H1 (cell line): ENCODE data around the gene DLG1. TPM values are rescaled to one million over a fixed set of nuclear protein-coding genes. Genes with fewer than 3 reads are reported as not detected.

Experiments used
- CTCF ChIA-PET: fragments of 300-600 bp; sonication (Branson Sonifier 250); formaldehyde crosslinking; loops from one replicate; lab custom pipeline; 2021; ENCODE audit not compliant: partially characterized antibody; lab: Charles Lee
- POLR2A ChIA-PET: fragments of 300-600 bp; sonication (Branson Sonifier 250); formaldehyde crosslinking; loops from one replicate; lab custom pipeline; 2021; ENCODE audit warnings: inconsistent platforms; ENCODE audit not compliant: partially characterized antibody; lab: Charles Lee
- DNase-seq, 2 experiments: peaks; one replicate each; pipeline versions ENCODE4 v3.0.0 to v3.0.0-alpha.2; 2010 to 2022; ENCODE audit warnings: low spot score in 2 of 2, low read depth in 1 of 2, mixed read lengths in 1 of 2
- FAIRE-seq: peaks from 2 replicates; lab custom pipeline; 2011; peaks lifted over from hg19 to GRCh38; lab: Jason Lieb, UNC
- H2AFZ ChIP-seq: 2 replicates; pipeline ENCODE4 v1.8.1; 2012; ENCODE audit warnings: low read length, inconsistent platforms
- H2AK5ac ChIP-seq: 2 replicates; pipeline ENCODE4 v1.6.1; 2013; ENCODE audit warnings: low read depth, low read length
- H2BK120ac ChIP-seq: replicated peaks from 2 replicates; pipeline ENCODE3; 2013; ENCODE audit warnings: low read depth, low read length, inconsistent platforms
- H2BK12ac ChIP-seq: 2 replicates; pipeline ENCODE4 v1.6.1; 2013; ENCODE audit warnings: low read depth, low read length
- H2BK15ac ChIP-seq: 2 replicates; pipeline ENCODE4 v1.6.1; 2013; ENCODE audit warnings: low read length
- H2BK20ac ChIP-seq: 2 replicates; pipeline ENCODE4 v1.6.1; 2013; ENCODE audit warnings: low read length
- H2BK5ac ChIP-seq: 2 replicates; pipeline ENCODE4 v1.6.1; 2013; ENCODE audit warnings: low read depth, low read length
- H3K14ac ChIP-seq: 2 replicates; pipeline ENCODE4 v1.6.1; 2013; ENCODE audit warnings: inconsistent platforms; ENCODE audit not compliant: insufficient read length
- H3K18ac ChIP-seq: 2 replicates; pipeline ENCODE4 v1.6.1; 2013; ENCODE audit warnings: low read length; ENCODE audit errors: extremely low read depth
- H3K23ac ChIP-seq: 2 replicates; pipeline ENCODE4 v1.6.1; 2013; ENCODE audit warnings: inconsistent platforms; ENCODE audit not compliant: insufficient read length
- H3K23me2 ChIP-seq: 2 replicates; pipeline ENCODE4 v1.6.1; 2013; ENCODE audit warnings: low read depth, low read length
- H3K27ac ChIP-seq: 2 replicates; pipeline ENCODE4 v1.6.1; 2011; ENCODE audit warnings: low read depth, low read length, inconsistent platforms
- H3K27me3 ChIP-seq, 4 experiments: replicated peaks in 1 of 4; 1 replicate in 1 of 4; 2 replicates in 3 of 4; pipeline versions ENCODE4 v1.6.1 to v1.8.1; 2011 to 2013; ENCODE audit warnings: low read length in 3 of 4, mild to moderate bottlenecking in 3 of 4, inconsistent platforms in 2 of 4, mixed read lengths in 2 of 4, moderate library complexity in 1 of 4; ENCODE audit not compliant: control insufficient read depth in 3 of 4, insufficient read depth in 3 of 4; ENCODE audit errors: extremely low read depth in 1 of 4
- H3K36me3 ChIP-seq, 4 experiments: 2 replicates each; pipeline versions ENCODE4 v1.6.1 to v1.8.1; 2011 to 2013; ENCODE audit warnings: mild to moderate bottlenecking in 4 of 4, low read length in 3 of 4, moderate library complexity in 2 of 4, control low read depth in 1 of 4, inconsistent platforms in 1 of 4; ENCODE audit not compliant: insufficient read depth in 4 of 4, control insufficient read depth in 2 of 4
- H3K4ac ChIP-seq: replicated peaks from 2 replicates; pipeline ENCODE3; 2013; ENCODE audit warnings: low read length, low read depth, mixed read lengths, inconsistent platforms; ENCODE audit not compliant: insufficient read length
- H3K4me1 ChIP-seq, 4 experiments: replicated peaks in 1 of 4; 1 replicate in 1 of 4; 2 replicates in 3 of 4; pipeline versions ENCODE4 v1.6.1 to v1.8.1; 2011 to 2013; ENCODE audit warnings: low read length in 3 of 4, inconsistent platforms in 2 of 4, mixed read lengths in 1 of 4; ENCODE audit not compliant: insufficient read depth in 4 of 4, control insufficient read depth in 3 of 4
- H3K4me2 ChIP-seq, 2 experiments: 2 replicates each; pipeline versions ENCODE4 v1.6.1 to v1.8.1; 2011 to 2013; ENCODE audit warnings: low read depth in 2 of 2, low read length in 2 of 2, control low read depth in 1 of 2, inconsistent platforms in 1 of 2, mild to moderate bottlenecking in 1 of 2; ENCODE audit not compliant: insufficient read depth in 1 of 2
- H3K4me3 ChIP-seq, 4 experiments: fragments of 200-600, 300-600 bp in 1 of 4; sonication (generic), shearing (Covaris generic), sonication (Bioruptor Twin) in 1 of 4; 2 replicates each; pipeline versions ENCODE4 v1.5.1 to v1.8.1; 2011 to 2016; ENCODE audit warnings: low read length in 4 of 4, low read depth in 3 of 4, control low read depth in 2 of 4, inconsistent platforms in 2 of 4, mild to moderate bottlenecking in 2 of 4, mixed read lengths in 1 of 4, moderate library complexity in 1 of 4; ENCODE audit not compliant: insufficient read depth in 2 of 4; ENCODE audit errors: extremely low read depth in 1 of 4
- H3K56ac ChIP-seq: replicated peaks from 2 replicates; pipeline ENCODE3; 2013; ENCODE audit warnings: low read depth, mild to moderate bottlenecking, mixed read lengths, low read length, inconsistent platforms; ENCODE audit not compliant: insufficient read length
- H3K79me1 ChIP-seq: 2 replicates; pipeline ENCODE4 v1.6.1; 2013; ENCODE audit warnings: low read depth, low read length, control low read depth
- H3K79me2 ChIP-seq, 2 experiments: 2 replicates each; pipeline versions ENCODE4 v1.6.1 to v1.8.1; 2012 to 2013; ENCODE audit warnings: low read length in 2 of 2, mild to moderate bottlenecking in 2 of 2, inconsistent platforms in 1 of 2; ENCODE audit not compliant: insufficient read depth in 2 of 2, control insufficient read depth in 1 of 2
- H3K9ac ChIP-seq, 4 experiments: replicated peaks in 1 of 4; 1 replicate in 1 of 4; 2 replicates in 3 of 4; pipeline versions ENCODE4 v1.6.1 to v1.8.1; 2011 to 2013; ENCODE audit warnings: low read depth in 3 of 4, low read length in 3 of 4, control low read depth in 2 of 4, mild to moderate bottlenecking in 2 of 4, moderate library complexity in 2 of 4, inconsistent platforms in 1 of 4; ENCODE audit errors: extremely low read depth in 1 of 4
- H3K9me3 ChIP-seq, 2 experiments: 2 replicates each; pipeline versions ENCODE4 v1.6.1 to v1.8.1; 2012 to 2013; ENCODE audit warnings: mild to moderate bottlenecking in 2 of 2, moderate library complexity in 2 of 2, control low read depth in 1 of 2, inconsistent platforms in 1 of 2, low read depth in 1 of 2, low read length in 1 of 2, mixed read lengths in 1 of 2; ENCODE audit not compliant: insufficient read depth in 2 of 2
- H4K20me1 ChIP-seq, 2 experiments: replicated peaks in 1 of 2; 2 replicates each; pipeline versions ENCODE3 to v1.8.1; 2011 to 2013; ENCODE audit warnings: inconsistent platforms in 2 of 2, low read length in 2 of 2, mild to moderate bottlenecking in 1 of 2; ENCODE audit not compliant: insufficient read depth in 2 of 2, control insufficient read depth in 1 of 2
- H4K5ac ChIP-seq: 2 replicates; pipeline ENCODE4 v1.6.1; 2013; ENCODE audit warnings: low read length, low read depth, mixed read lengths, inconsistent platforms; ENCODE audit not compliant: insufficient read length
- H4K8ac ChIP-seq: 2 replicates; pipeline ENCODE4 v1.8.0; 2013; ENCODE audit warnings: mild to moderate bottlenecking, moderate library complexity, low read length, inconsistent platforms; ENCODE audit not compliant: insufficient read depth; ENCODE audit errors: extremely low read depth
- H4K91ac ChIP-seq: replicated peaks from 2 replicates; pipeline ENCODE3; 2013; ENCODE audit warnings: low read length, mixed read lengths, inconsistent platforms; ENCODE audit not compliant: insufficient read length
- ASH2L ChIP-seq: fragments of 200-600, 300-600 bp; sonication (generic); IDR thresholded peaks from one replicate; pipeline ENCODE4 v1.7.1; 2017; ENCODE audit warnings: low read length
- CEBPB ChIP-seq: IDR thresholded peaks from 2 replicates; pipeline ENCODE4 v1.6.1; 2012; ENCODE audit warnings: low read depth, low read length
- CTBP2 ChIP-seq: IDR thresholded peaks from 2 replicates; pipeline ENCODE4 v1.7.0; 2011; ENCODE audit warnings: borderline replicate concordance, mild to moderate bottlenecking, moderate library complexity, mixed read lengths, low read length; ENCODE audit not compliant: insufficient read depth, insufficient read length
- GTF2F1 ChIP-seq: IDR thresholded peaks from 2 replicates; pipeline ENCODE4 v1.6.1; 2012; ENCODE audit warnings: low read depth, low read length, improper control_type of control experiment, borderline replicate concordance
- NRF1 ChIP-seq: IDR thresholded peaks from 2 replicates; pipeline ENCODE4 v1.6.1; 2011; ENCODE audit warnings: mild to moderate bottlenecking, low read depth, low read length, improper control_type of control experiment
- TAF7 ChIP-seq: optimal IDR thresholded peaks from 2 replicates; pipeline ENCODE3; 2011; ENCODE audit warnings: low read depth, mild to moderate bottlenecking, inconsistent platforms, low read length, moderate library complexity, borderline replicate concordance
- WGBS, 2 experiments: shearing (Covaris generic) in 1 of 2; methylation state at CpG; one replicate each; pipeline versions ENCODE4 v1.1.6 to v1.1.7; 2013 to 2015; ENCODE audit warnings: low lambda C conversion rate in 2 of 2, mixed read lengths in 2 of 2, inconsistent platforms in 1 of 2, low coverage in 1 of 2, missing lambda C conversion rate in 1 of 2; ENCODE audit not compliant: insufficient replicate concordance in 2 of 2, insufficient coverage in 1 of 2, insufficient read length in 1 of 2; ENCODE audit errors: extremely low coverage in 1 of 2, missing lambda C conversion rate in 1 of 2; 5-methylcytosine and 5-hydroxymethylcytosine counted together
- polyA plus RNA-seq, 7 experiments: library from polyadenylated mRNA; depleted of rRNA in 3 of 7; stranded (reverse) in 5 of 7; unstranded in 2 of 7; fragments of >200 nt in 5 of 7; fragments of 200-250 nt in 2 of 7; gene quantifications; 1 replicate in 5 of 7; 2 replicates in 1 of 7; 4 replicates in 1 of 7; pipeline versions ENCODE4 v1.2.1 to v1.2.3, GENCODE V29; 2011 to 2013; ENCODE audit warnings: missing spikeins in 2 of 7, mixed read lengths in 2 of 7
- total RNA-seq: library from RNA; stranded (reverse); fragmentation: NEBNext Ultra II Directional; extraction: Animal tissue kit (Norgen Biotek cat#: 25700); gene quantifications from 2 replicates; pipeline ENCODE4 v1.2.1, GENCODE V29; 2021

The DLG1 gene
- total and polyA plus RNA-seq, 2 of the 8 experiments (the other 6 are each of a cell fraction or from before 2014, with no cell fraction given), result 13.4 to 78.8 TPM

DNA sequence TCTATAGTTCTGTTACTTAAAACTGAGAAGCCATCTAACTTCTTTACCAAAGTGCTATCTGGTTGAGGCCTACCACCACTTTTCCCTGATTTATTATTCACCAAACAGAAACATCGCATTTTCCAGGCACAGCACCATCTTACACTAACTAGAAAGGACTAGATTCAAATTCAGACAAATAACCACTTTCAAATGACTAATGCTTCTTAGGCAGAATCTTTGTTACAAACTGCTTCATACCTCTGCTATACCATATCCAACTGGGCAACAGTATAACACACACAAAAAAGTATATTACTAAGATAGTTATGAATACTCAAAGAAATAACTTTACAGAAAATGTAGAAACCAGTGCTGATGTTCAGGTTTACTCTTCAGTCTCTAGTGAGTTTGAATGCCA is 16.6 kb downstream of the DLG1 start:
- H3K14ac ChIP-seq, result no peak overlapping the region
- peaks cover 0 to 62% of the 10 kb centered on the region in 2 experiments; a peak in 3 of 4 replicates for H3K79me2 ChIP-seq
- H3K9ac ChIP-seq, result no peak overlapping the region
- POLR2A ChIA-PET, result no interaction called here
- TF ChIP-seq CEBPB (no peak), NRF1 (no peak), TAF7 (no peak), ASH2L (no peak), GTF2F1 (no peak), CTBP2 (no peak)
- no peak overlapping the region for H4K8ac ChIP-seq
- H2BK120ac ChIP-seq, result no peak overlapping the region
- peaks cover 0 to 47% (median 16%) of the 10 kb centered on the region in 4 experiments; a peak in 6 of 8 replicates for H3K36me3 ChIP-seq
- no peak overlapping the region for H2BK20ac ChIP-seq
- no peak overlapping the region for H3K27ac ChIP-seq
- DNase-seq (no peak), FAIRE-seq (no peak)
- H3K4ac ChIP-seq, result no peak overlapping the region
- no peak overlapping the region for H3K18ac ChIP-seq
- H3K56ac ChIP-seq, result no peak overlapping the region
- no peaks in the 10 kb centered on the region for H3K27me3 ChIP-seq
- H3K9me3 ChIP-seq, result peaks cover 0 to 4% of the 10 kb centered on the region in 2 experiments; a peak in 1 of 4 replicates
- H2BK5ac ChIP-seq, result no peak overlapping the region
- no peak overlapping the region for H2BK12ac ChIP-seq
- H3K23ac ChIP-seq, result no peak overlapping the region
- no peak overlapping the region for H2AK5ac ChIP-seq
- H3K79me1 ChIP-seq, result no peaks in the 10 kb centered on the region; the same call in none of the 2 replicates
- WGBS, 2 experiments, result 100% methylated on average over 1 of the region's 1 CpG; no CpG with 5 or more reads in 1 of the 2 experiments
- H3K4me2 ChIP-seq, result no peak overlapping the region
- H4K5ac ChIP-seq, result no peak overlapping the region
- no peak overlapping the region for H2BK15ac ChIP-seq
- H3K23me2 ChIP-seq, result no peaks in the 10 kb centered on the region
- no peak overlapping the region for H4K91ac ChIP-seq
- peaks cover 0 to 7% of the 10 kb centered on the region in 2 experiments for H4K20me1 ChIP-seq
- H2AFZ ChIP-seq, result no peak overlapping the region
- H3K4me1 ChIP-seq, result no peaks in the 10 kb centered on the region
- no peak overlapping the region for H3K4me3 ChIP-seq
- CTCF ChIA-PET, result interaction anchor here (2.8 kb wide), 1 partner anchor 25 kb away, joined by 12 read pairs; no protein-coding TSS in a partner anchor
